ENCODE data around the gene HINT3. TPM values are rescaled to one million over a fixed set of nuclear protein-coding genes. Genes with fewer than 3 reads are reported as not detected.

Gene HINT3
- total and polyA plus RNA-seq, 2 donors (not counting 3 experiments of a cell fraction or from before 2014, with no cell fraction given): 1.8 to 8.4 TPM

- intact Hi-C loops (cut with micrococcal nuclease): loop anchor here (1.0 to 5.0 kb wide), 9 partner anchors 10 to 644 kb away; partner anchors contain the start of gene NCOA7
- FAIRE-seq: no peak
- no peak overlapping the region for H3K9ac ChIP-seq (replicated peaks; ENCODE audit: extremely low read depth, insufficient read depth, low read length)
Measured at GRCh38 chr6:125955973-125956372, 597 bp upstream of the HINT3 start.

GRCh38 chr6:125957391-125957693 lies 772 bp downstream of the HINT3 start:
- no peaks in the 10 kb centered on the region for H3K36me3 ChIP-seq (ENCODE audit: control insufficient read depth in 2 of 2, extremely low read depth in 1 of 2, insufficient read depth in 2 of 2, low read length in 2 of 2)
- no peaks in the 10 kb centered on the region for H3K27me3 ChIP-seq (ENCODE audit: control insufficient read depth in 2 of 2, insufficient read depth in 2 of 2, low read length in 2 of 2)
- no TSS peak for BruUV-seq (replicated peaks)
- TF ChIP-seq POLR2A (IDR thresholded peaks at IDR 0.05; ENCODE audit: low read depth, low read length): no peak
- TF ChIP-seq GATA2 (IDR thresholded peaks at IDR 0.05; ENCODE audit: insufficient read depth, insufficient read length, low read depth, low read length): no peak
- no peak for TF ChIP-seq FOS (IDR thresholded peaks at IDR 0.05; ENCODE audit: borderline replicate concordance, insufficient read depth, low read length)
- no peak for TF ChIP-seq MAX (IDR thresholded peaks at IDR 0.05; ENCODE audit: insufficient read depth, insufficient read length)
- no peak for TF ChIP-seq EZH2 (IDR thresholded peaks at IDR 0.05; ENCODE audit: borderline replicate concordance, low read depth, low read length, severe bottlenecking)
- TF ChIP-seq MYC (IDR thresholded peaks at IDR 0.05; ENCODE audit: low read depth, low read length): no peak
- TF ChIP-seq JUN (IDR thresholded peaks at IDR 0.05; ENCODE audit: borderline replicate concordance, insufficient read depth, insufficient read length, low read depth): no peak
- TF ChIP-seq CTCF (IDR thresholded peaks at IDR 0.05; ENCODE audit: extremely low read depth in 1 of 2, insufficient read depth in 1 of 2, low read depth in 1 of 2, low read length in 2 of 2): no peak
- no peak for TF ChIP-seq POLR2AphosphoS5 (IDR thresholded peaks at IDR 0.05; ENCODE audit: insufficient read depth, low read depth, low read length)
- no peaks in the 10 kb centered on the region for H3K9me3 ChIP-seq (replicated peaks; ENCODE audit: control insufficient read depth, insufficient read depth, low read length)
- H3K79me2 ChIP-seq (ENCODE audit: control insufficient read depth, insufficient read depth, low read length): no peaks in the 10 kb centered on the region
- peak overlapping the region; percentile 46 to 74 (median 58) for H3K4me3 ChIP-seq (replicated peaks in 1 of 3; ENCODE audit: insufficient read depth in 1 of 3, low read depth in 1 of 3, low read length in 3 of 3)
- H3K4me2 ChIP-seq (ENCODE audit: insufficient read depth, low read length): peak overlapping the region; percentile 57
- dilution Hi-C loops (cut with MboI; ENCODE audit: extremely low pct_ligation_motif_present, low sequenced_read_pairs) (no loop called here), intact Hi-C loops (cut with micrococcal nuclease) (loop anchor here (5.0 kb wide), 2 partner anchors 100 to 645 kb away; no protein-coding TSS in a partner anchor)
- peak overlapping the region; percentile 86 for H3K9ac ChIP-seq (replicated peaks; ENCODE audit: extremely low read depth, insufficient read depth, low read length)
- peak overlapping the region; percentile 93 for H2AFZ ChIP-seq (ENCODE audit: low read depth, low read length)
- H3K9me1 ChIP-seq (replicated peaks; ENCODE audit: control insufficient read depth, extremely low read depth, insufficient read depth, low read length): no peaks in the 10 kb centered on the region
- H3K4me1 ChIP-seq (ENCODE audit: control insufficient read depth, extremely low read depth, insufficient read depth, low read length): peaks cover 15% of the 10 kb centered on the region
- H3K27ac ChIP-seq (ENCODE audit: insufficient read depth, low read depth, low read length): peak overlapping the region; percentile 47
- DNase-seq (ENCODE audit: low read depth, low spot score) (no peak), FAIRE-seq (no peak)
- H4K20me1 ChIP-seq (replicated peaks; ENCODE audit: control insufficient read depth, extremely low read depth, insufficient read depth, low read length): no peaks in the 10 kb centered on the region
- ChIA-PET POLR2A (interaction anchor here (0.7 to 1.3 kb wide), 3 partner anchors 47 to 168 kb away, joined by 3 to 4 read pairs (median 3); partner anchors contain the start of gene NCOA7), CTCF (interaction anchor here (0.8 to 8.4 kb wide), 19 partner anchors 10 to 656 kb away, joined by 3 to 138 read pairs (median 13); partner anchors contain the start of genes HDDC2 and NCOA7)

More at GRCh38 chr6:125955973-125956372, 597 bp upstream of the HINT3 start:
- Histone ChIP-seq H3K4me2 (ENCODE audit: insufficient read depth, low read length) (peak overlapping the region; percentile 60), H2AFZ (ENCODE audit: low read depth, low read length) (peak overlapping the region; percentile 7), H3K4me1 (ENCODE audit: control insufficient read depth, extremely low read depth, insufficient read depth, low read length) (peaks cover 15% of the 10 kb centered on the region), H3K9me3 (replicated peaks; ENCODE audit: control insufficient read depth, insufficient read depth, low read length) (no peaks in the 10 kb centered on the region), H3K79me2 (ENCODE audit: control insufficient read depth, insufficient read depth, low read length) (no peaks in the 10 kb centered on the region), H3K27ac (ENCODE audit: insufficient read depth, low read depth, low read length) (no peak overlapping the region), H3K9me1 (replicated peaks; ENCODE audit: control insufficient read depth, extremely low read depth, insufficient read depth, low read length) (no peaks in the 10 kb centered on the region), H4K20me1 (replicated peaks; ENCODE audit: control insufficient read depth, extremely low read depth, insufficient read depth, low read length) (no peaks in the 10 kb centered on the region), H3K27me3 (ENCODE audit: control insufficient read depth in 2 of 2, insufficient read depth in 2 of 2, low read length in 2 of 2) (no peaks in the 10 kb centered on the region), H3K4me3 (replicated peaks in 1 of 3; ENCODE audit: insufficient read depth in 1 of 3, low read depth in 1 of 3, low read length in 3 of 3) (peak overlapping the region in 1 of 3 experiments; percentile 74), H3K36me3 (ENCODE audit: control insufficient read depth in 2 of 2, extremely low read depth in 1 of 2, insufficient read depth in 2 of 2, low read length in 2 of 2) (no peaks in the 10 kb centered on the region)
- DNase-seq (ENCODE audit: low read depth, low spot score): no peak
- CTCF ChIA-PET: interaction anchor here (0.5 to 8.4 kb wide), 47 partner anchors 10 to 655 kb away, joined by 3 to 138 read pairs (median 5); partner anchors contain the start of genes HDDC2, NCOA7 and TRMT11
- BruUV-seq (replicated peaks): no TSS peak
- dilution Hi-C loops (cut with MboI; ENCODE audit: extremely low pct_ligation_motif_present, low sequenced_read_pairs): no loop called here
- TF ChIP-seq FOS (IDR thresholded peaks at IDR 0.05; ENCODE audit: borderline replicate concordance, insufficient read depth, low read length): no peak
- TF ChIP-seq MYC (IDR thresholded peaks at IDR 0.05; ENCODE audit: low read depth, low read length): no peak
- no peak for TF ChIP-seq POLR2A (IDR thresholded peaks at IDR 0.05; ENCODE audit: low read depth, low read length)
- POLR2A ChIA-PET: interaction anchor here (0.9 kb wide), 1 partner anchor 30 kb away, joined by 3 read pairs; the partner anchor contains the start of gene TRMT11

All from endothelial cell of umbilical vein (primary cell).